Activated CD8-positive, alpha-beta memory T cell treated with anti-CD3 and anti-CD28 coated beads, Interleukin-2, amount 50 U/mL, for 1 hour (primary cell): ENCODE data around the gene PRRC2B.
A peak's percentile ranks its signal among the peaks of the same experiment; 100 is the strongest.
"Not testable (repeated sequence)": the region's sequence is repeated elsewhere in the genome, so short reads cannot be mapped to it uniquely, and the experiment has no call there.

ENCODE experiments used
- DNase-seq: peaks from one replicate; pipeline ENCODE4 v3.0.0-alpha.2; 2020; ENCODE audit errors: extremely low read depth

PRRC2B gene

GRCh38 chr9:131393622-131394463 is at the start of gene PRRC2B:
TSS of gene PRRC2B (plus strand) at chr9:131394086. CDS start at chr9:131430145, 36,059 bp downstream.
- DNase-seq = no peak

- DNase-seq = not testable (repeated sequence)
These were observed 48.9 kb upstream of the PRRC2B start for GRCh38 chr9:131344931-131345535.

- DNase-seq = no peak
These were observed 47.3 kb upstream of the PRRC2B start for GRCh38 chr9:131346559-131346958.

- DNase-seq = no peak
These were observed 46.4 kb upstream of the PRRC2B start for GRCh38 chr9:131347376-131348020.

GRCh38 chr9:131348631-131349521 is 45.0 kb upstream of the PRRC2B start:
- DNase-seq = no peak

GRCh38 chr9:131349522-131349880 is 44.4 kb upstream of the PRRC2B start:
- DNase-seq = no peak

GRCh38 chr9:131349881-131350563 is 43.9 kb upstream of the PRRC2B start:
- DNase-seq = peak; percentile 73

GRCh38 chr9:131356479-131356878 is 37.4 kb upstream of the PRRC2B start:
- DNase-seq = not testable (repeated sequence)

- no peak for DNase-seq
These were observed 35.3 kb upstream of the PRRC2B start for GRCh38 chr9:131358556-131358955.

GRCh38 chr9:131361202-131361833 is 32.6 kb upstream of the PRRC2B start:
- no peak for DNase-seq

- no peak for DNase-seq
These were observed 28.3 kb upstream of the PRRC2B start for GRCh38 chr9:131365546-131365945.

GRCh38 chr9:131366761-131367401 is 27.0 kb upstream of the PRRC2B start:
- DNase-seq = no peak

- no peak for DNase-seq
These were observed 26.4 kb upstream of the PRRC2B start for GRCh38 chr9:131367450-131367849.

- DNase-seq = no peak
These were observed 23.2 kb upstream of the PRRC2B start for GRCh38 chr9:131370638-131371037.

- not testable (repeated sequence) for DNase-seq
These were observed 21.3 kb upstream of the PRRC2B start for GRCh38 chr9:131372599-131372973.

GRCh38 chr9:131374638-131375037 is 19.2 kb upstream of the PRRC2B start:
- not testable (repeated sequence) for DNase-seq

GRCh38 chr9:131379056-131379455 is 14.8 kb upstream of the PRRC2B start:
- DNase-seq = no peak

GRCh38 chr9:131382850-131383729 is 10.8 kb upstream of the PRRC2B start:
- no peak for DNase-seq

- no peak for DNase-seq
These were observed 8.6 kb upstream of the PRRC2B start for GRCh38 chr9:131385296-131385695.
